GOT3 (cell line): ENCODE data around the gene TNS3.

Experiments used
- DNase-seq: peaks from one replicate; lab custom pipeline; 2025; ENCODE audit warnings: mixed read lengths; lab: John Stamatoyannopoulos, UW

TNS3 gene

GRCh38 chr7:47581438-47581803 is 490 bp downstream of the TNS3 start:
- no peak for DNase-seq

- no peak for DNase-seq
Observed at GRCh38 chr7:47580811-47581331, 1.0 kb downstream of the TNS3 start.

DNA sequence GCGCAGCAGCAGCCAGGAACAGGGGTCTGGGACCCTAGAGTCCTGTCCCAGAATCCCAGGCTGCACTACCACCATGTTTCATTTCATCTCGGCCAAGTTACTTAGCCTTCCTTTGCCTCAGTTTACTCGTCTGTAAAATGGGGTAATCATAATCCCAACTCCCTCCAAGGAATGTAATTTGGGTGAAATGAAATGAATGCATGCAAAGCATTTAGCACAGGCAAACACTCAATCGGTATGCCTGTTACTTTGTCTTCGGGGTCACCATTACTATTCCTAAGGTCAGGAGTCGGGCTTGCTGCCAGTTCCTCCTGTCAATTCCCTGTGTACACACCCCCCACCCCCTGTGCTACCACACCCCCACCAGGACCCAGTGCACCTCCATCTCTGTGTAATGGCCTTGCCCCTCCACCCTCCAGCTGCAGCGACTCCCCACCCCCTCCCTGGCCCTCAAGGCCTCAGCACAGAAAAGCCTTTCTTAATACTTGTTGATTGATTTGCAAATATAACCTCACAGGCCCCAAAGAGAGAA is 1.7 kb downstream of the TNS3 start:
- no peak for DNase-seq

- DNase-seq = no peak
Observed at GRCh38 chr7:47579458-47579857, 2.5 kb downstream of the TNS3 start.

- peak; percentile 14 for DNase-seq
Observed at GRCh38 chr7:47578579-47579270, 3.2 kb downstream of the TNS3 start.

DNA sequence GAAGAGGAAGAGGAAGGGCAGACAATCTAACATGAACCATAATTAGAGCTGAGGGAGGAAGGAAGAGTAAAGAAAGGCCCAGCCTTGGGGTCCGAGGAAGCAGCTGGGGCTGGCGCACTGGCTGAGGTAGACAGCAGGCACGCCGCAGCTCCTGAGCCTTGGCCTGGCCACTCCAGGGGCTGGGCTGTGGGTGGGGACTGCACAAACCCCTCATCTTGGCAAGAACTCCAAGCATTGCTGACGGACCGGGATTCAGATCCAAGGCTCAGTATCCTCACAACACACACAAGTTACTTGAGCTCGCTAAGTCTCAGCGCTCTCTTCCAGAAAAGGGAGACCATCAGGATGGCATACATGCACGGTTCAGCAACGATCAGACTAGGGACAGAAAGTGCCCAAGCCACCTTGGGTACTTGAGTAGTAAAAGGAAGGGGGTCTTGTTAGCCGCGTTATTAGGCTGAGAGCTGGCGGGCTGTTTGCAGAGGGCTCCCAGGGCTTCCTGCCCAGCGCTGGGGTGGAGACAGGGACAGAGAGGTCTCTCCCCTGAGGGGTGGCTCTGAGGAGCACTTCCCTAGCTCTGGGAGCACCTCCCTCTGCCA is 4.5 kb downstream of the TNS3 start:
- no peak for DNase-seq

GRCh38 chr7:47576866-47577306 is 5.0 kb downstream of the TNS3 start:
- no peak for DNase-seq

- DNase-seq = no peak
Observed at GRCh38 chr7:47576031-47576865, 5.7 kb downstream of the TNS3 start.

- DNase-seq = no peak
Observed at GRCh38 chr7:47574482-47575329, 7.2 kb downstream of the TNS3 start.

DNA sequence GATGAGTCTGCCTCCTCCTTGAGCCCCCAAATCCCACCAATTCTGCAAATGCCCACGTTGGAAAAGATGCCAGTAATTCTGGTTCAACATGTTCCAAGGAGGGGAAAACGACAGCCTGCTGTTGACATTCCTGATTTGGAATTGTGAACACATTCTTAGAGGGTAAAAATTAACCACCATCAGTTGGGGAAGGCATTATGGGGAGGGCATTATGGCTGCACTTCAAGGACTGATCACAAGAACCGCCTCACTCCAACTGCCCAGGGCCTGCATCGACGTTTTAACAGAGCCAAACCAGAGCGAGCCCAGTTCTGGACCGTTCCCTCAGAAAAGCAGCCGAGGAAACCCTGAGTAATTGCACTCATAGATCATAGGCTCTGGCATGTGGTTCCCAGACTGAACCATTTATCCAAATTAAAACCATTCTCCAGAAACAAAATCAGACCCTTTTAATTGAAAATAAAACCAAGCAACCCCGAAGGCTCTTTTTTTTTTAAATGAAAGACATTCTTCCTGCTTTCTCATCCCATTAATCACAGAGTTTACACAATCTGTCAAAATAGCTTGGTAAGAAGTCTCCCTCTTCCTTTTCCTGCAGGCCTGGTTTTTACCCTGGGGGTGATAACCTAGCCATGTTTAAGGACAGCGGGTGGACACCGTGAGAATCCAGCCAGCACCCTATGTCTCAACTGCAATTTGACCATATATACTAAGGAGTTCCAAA is 8.0 kb downstream of the TNS3 start:
- DNase-seq = peak; percentile 29

DNA sequence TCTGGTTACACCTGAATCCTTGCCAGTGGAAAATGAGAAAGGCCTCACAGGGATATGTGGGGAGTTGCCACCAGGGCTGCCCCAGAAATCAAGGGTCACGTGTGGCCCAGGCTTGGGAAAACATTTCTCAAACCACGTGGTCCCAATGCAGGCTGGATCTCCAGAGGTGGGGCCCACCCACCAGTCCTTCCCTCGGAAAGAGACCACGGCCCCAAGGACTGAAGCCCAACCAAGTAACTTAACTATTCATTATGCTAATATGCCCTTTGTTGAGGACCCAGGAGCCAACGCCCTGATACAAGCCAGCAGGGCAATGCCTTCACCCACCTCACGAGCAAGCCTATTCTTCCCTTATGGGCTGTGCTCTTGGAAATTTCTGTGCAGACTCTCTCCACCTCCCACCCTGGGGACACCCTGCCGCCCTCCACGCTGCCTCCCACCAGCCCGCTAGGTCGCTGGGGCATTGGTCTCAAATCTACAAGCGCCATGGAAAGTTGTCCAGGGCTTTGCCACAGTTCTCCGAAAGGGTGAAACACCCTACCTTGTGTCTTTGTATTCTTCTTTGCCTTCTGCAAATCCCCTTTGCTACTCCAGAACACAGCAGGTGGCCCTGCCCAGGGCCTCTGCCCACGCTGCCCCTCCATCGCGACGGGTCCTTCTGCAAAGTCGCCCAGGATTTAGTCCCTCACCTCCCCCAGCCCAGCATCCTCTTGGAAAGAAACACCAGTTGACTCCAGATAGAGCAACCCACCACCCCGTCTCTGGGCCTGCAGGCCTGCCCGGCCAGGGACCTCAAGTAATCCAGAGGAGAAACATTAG is 8.8 kb downstream of the TNS3 start:
- no peak for DNase-seq

DNA sequence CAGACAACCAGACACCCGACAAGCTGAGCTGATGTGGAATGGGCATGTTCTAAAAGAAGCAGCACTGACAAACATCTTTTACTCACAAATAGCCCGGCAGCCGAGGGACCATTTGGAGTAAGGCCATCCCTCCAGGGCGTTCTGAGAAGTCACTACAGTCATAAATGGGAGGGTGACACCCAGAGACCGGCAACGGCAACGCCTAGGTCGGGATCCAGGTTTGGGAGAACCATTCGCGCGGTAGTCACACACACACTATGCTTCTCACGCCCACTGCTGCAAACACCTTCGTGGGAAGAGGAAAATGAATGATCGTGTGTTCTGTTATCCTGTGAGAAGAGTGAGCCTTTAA is 9.8 kb downstream of the TNS3 start:
- DNase-seq = no peak

GRCh38 chr7:47571331-47572093 is 10.4 kb downstream of the TNS3 start:
- no peak for DNase-seq

DNA sequence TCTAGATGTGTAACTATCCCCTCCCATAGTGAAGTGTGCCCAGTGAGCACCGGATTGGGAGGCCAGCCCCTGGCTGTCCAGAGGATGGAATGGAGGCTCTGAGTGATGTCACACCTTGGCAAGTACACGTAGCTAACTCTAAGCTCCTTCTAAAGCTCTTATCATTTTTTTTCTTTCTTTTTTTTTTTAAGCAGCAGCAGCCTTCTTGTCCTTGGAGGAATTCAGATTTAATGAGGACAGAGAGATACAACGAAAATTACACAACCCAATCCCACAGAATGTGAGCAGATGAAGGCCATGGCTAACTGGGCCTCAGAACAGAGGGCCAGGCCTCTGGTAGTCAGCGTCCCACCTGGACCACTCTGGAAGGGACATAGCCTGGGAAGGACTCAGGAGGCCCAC is 11.3 kb downstream of the TNS3 start:
- DNase-seq = no peak

GRCh38 chr7:47568547-47568946 is 13.4 kb downstream of the TNS3 start:
- no peak for DNase-seq

DNA sequence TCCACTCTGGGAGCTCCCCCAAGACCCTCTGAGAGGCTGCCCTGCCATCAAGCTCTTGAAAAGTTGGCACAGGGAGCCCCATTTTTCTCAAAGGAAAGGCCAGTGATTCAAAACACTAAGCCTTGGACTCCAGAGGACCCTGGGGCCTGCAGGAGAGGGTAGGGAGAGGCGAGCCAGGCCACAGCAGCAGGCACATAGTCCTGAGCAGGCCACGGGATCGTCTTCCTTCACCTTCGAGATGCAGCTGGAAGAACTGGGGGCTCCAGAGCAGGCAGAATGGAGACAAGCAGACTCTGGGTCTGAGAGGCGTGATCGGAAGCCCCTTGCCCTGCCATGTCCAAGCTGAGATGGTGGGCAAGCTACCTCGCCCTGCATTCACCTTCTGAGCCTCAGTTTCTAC is 13.9 kb downstream of the TNS3 start:
- no peak for DNase-seq

DNA sequence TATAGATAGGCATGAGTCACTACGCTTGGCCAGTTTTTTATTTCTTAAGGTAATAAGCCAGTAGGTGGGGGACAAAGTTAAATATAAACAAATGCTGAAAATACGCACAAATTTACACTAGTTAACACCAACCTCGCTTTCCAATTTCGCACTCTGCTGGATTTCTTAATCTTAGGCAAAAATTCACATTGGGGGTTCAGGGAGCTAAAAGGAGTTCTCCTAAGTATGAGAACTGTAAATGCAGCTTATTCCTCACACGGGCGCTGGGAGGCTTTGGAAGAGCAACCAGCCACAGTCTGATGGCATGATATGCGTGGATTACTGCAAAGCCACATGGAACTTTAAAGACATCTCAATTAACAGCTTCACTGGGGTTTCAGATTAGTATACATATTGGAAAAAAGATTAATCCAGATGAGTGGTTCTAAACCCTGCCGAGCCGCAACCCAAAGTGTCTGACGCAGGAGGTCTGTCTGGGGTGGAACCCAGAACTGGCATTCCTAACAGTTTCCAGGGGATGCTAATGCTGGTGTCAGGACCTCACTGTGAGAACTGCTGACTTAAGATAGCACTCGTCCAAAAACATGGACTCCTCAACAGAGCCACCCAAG is 16.2 kb downstream of the TNS3 start:
- DNase-seq = no peak

- no peak for DNase-seq
Observed at GRCh38 chr7:47563521-47563920, 18.4 kb downstream of the TNS3 start.
